AG09309 (cell line): ENCODE data around the gene PBX4.
"Not testable (repeated sequence)": the region's sequence is repeated elsewhere in the genome, so short reads cannot be mapped to it uniquely, and the experiment has no call there.

ENCODE experiments used
- DNase-seq: peaks from one replicate; pipeline ENCODE4 v3.0.0-alpha.2; 2010; ENCODE audit warnings: low read depth
- H3K4me3 ChIP-seq: 2 replicates; pipeline ENCODE4 v1.5.1; 2011; ENCODE audit warnings: mild to moderate bottlenecking, low read depth, low read length, moderate library complexity; ENCODE audit not compliant: control insufficient read depth
- CTCF ChIP-seq: IDR thresholded peaks from 2 replicates; pipeline ENCODE4 v1.5.1; 2011; ENCODE audit warnings: mild to moderate bottlenecking, low read depth, low read length, inconsistent platforms; ENCODE audit not compliant: insufficient read depth, control insufficient read depth; ENCODE audit errors: missing control alignments

The PBX4 gene

DNA sequence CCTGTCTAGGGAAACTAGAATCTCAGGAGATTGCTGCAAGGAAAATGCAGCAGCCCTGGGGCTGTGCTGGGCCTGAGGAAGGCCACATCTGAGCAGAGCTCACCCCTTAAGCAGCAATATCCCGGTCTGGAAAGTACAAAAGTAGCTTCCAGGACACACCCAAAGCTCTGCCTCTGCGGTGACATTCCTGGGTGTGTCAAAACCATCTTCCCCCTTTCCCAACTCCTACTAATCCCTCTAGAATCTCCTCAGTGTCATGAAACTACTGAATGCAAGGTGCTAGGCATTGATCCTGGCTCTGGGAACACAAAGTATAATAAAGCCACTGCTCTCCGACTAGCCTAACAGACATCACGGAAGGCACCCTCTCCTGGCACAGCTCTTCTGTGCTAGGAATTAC, 5.0 kb downstream of the PBX4 start:
- no peak for TF ChIP-seq CTCF
- no peak for DNase-seq
- no peak overlapping the region for H3K4me3 ChIP-seq

DNA sequence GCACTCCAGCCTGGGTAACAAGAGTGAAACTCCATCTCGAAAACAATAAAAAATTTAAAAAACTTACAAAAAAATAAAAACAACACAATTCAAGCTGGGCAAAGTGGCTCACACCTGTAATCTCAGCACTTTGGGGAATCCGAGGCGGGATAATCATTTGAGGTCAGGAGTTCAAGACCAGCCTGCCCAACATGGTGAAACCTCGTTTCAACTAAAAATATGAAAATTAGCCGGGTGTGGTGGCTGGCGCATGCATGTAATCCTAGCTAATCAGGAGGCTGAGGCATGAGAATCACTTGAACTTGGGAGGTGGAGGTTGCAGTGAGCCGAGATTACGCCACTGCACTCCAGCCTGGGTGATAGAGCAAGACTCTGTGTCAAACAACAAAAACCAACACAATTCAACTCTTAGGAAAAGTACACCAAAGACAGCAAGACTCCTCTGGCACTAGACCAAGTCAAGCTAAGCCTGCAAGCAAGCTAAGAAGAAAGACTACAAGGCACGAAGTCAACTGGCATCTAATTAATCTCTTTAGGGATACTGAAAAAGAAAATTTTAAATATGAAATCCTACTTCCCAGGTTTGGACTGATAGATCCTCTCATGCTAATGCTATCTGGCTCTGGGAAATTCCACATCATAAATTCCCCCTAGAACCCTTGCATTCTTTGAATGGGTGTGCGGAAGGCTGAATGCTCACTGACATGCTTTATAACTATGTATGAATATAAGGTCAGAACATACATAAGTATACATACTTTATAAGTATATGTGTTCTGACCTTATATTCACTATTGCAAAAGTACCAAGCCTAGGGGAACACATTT, 7.9 kb downstream of the PBX4 start:
- no peak for TF ChIP-seq CTCF
- no peak for DNase-seq
- H3K4me3 ChIP-seq: no peak overlapping the region

DNA sequence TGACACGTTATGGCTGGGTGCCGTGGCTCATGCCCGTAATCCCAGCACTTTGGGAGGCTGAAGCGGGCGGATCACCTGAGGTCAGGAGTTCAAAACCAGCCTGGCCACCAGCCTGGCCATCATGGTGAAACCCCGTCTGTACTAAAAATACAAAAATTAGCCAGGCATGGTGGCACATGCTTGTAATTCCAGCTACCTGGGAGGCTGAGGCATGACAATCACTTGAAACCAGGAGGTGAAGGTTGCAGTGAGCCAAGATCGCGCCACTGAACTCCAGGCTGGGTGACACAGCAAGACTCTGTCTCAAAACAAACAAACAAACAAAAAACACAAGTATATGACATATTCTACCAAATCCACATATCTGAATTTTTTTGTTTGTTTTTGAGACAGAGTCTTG, 11.8 kb downstream of the PBX4 start:
- DNase-seq, H3K4me3 ChIP-seq: not testable (repeated sequence)

- no peak overlapping the region for H3K4me3 ChIP-seq
- no peak for TF ChIP-seq CTCF
- no peak for DNase-seq
Observed at GRCh38 chr19:19606021-19606420, 12.5 kb downstream of the PBX4 start.

DNA sequence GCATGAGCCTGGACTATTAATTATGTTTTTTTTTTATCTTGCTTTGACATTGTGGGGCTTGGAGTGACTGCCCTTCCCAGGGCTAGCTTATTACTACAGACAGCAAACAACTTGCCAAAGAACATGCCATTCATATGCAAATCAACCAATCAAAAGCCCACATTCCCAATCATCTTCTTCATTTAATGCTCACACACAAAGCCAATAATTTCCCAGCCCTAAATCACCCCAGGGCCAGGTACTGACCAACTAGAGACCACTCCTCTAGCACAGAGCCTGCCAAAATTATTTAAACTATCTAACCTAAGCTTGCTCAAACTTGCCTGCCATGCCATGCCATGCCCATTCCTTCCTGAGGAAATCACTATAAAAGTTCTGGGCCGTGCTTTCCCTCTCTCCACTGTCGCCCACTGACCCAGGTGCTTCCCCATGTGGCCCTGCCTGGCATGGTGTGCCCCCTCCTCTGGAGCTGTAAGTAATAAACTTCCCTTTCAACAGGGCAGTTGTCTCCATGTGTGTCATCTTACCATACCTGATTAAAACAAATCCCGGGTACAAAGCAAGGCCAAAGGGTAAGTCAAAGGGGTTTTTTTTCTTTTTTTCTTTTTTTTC, 15.7 kb downstream of the PBX4 start:
- no peak overlapping the region for H3K4me3 ChIP-seq
- no peak for TF ChIP-seq CTCF
- no peak for DNase-seq

- no peak for TF ChIP-seq CTCF
- no peak for DNase-seq
- H3K4me3 ChIP-seq: no peak overlapping the region
Observed at GRCh38 chr19:19602136-19602712, 16.3 kb downstream of the PBX4 start.

GRCh38 chr19:19600793-19601330, 17.6 kb downstream of the PBX4 start:
- H3K4me3 ChIP-seq: no peak overlapping the region
- no peak for TF ChIP-seq CTCF
- DNase-seq: no peak

DNA sequence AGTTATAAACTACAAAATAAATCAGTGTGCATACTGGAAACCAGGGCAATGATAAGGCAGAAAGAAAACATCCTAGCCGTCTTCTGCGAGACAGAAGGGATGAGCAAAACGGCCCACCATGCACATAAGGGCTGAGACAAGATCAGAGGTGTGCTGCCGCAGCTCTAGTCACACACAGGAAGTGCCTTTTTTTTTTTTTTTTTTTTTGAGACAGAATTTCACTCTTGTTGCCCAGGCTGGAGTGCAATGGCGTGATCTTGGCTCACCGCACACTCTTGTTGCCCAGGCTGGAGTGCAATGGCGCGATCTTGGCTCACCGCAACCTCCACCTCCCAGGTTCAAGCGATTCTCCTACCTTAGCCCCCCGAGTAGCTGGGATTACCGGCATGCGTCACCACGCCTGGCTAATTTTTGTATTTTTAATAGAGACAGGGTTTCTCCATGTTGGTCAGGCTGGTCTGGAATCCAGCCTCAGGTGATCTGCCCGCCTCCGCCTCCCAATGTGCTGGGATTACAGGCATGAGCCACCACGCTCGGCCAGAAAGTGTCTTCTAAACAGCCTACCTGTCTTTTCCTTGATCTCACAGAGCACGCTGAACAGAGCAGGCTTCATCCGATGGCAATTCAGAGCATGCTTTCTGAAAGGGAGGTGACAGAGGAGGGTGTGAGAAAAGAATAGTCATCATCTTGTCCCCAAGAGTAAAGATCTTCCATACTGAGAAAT, 19.6 kb downstream of the PBX4 start:
- DNase-seq, H3K4me3 ChIP-seq: not testable (repeated sequence)
